Astrocyte (in vitro differentiated cells and primary cell): ENCODE data around the gene CNGB1. TPM values are rescaled to one million over a fixed set of nuclear protein-coding genes. Genes with fewer than 3 reads are reported as not detected.

Experiments used
- DNase-seq: peaks from one replicate; pipeline ENCODE4 v3.0.0-alpha.2; 2010; ENCODE audit warnings: low read depth
- FAIRE-seq: peaks from 2 replicates; lab custom pipeline; 2011; peaks lifted over from hg19 to GRCh38; lab: Jason Lieb, UNC
- H2AFZ ChIP-seq: 2 replicates; pipeline ENCODE4 v1.6.0; 2012; ENCODE audit warnings: low read depth, low read length, inconsistent platforms
- H3K27ac ChIP-seq: 2 replicates; pipeline ENCODE4 v1.5.1; 2011; ENCODE audit warnings: low read depth, low read length, inconsistent platforms
- H3K27me3 ChIP-seq: 2 replicates; pipeline ENCODE4 v1.6.0; 2011; ENCODE audit warnings: low read length, inconsistent platforms; ENCODE audit not compliant: insufficient read depth
- H3K36me3 ChIP-seq: 2 replicates; pipeline ENCODE4 v1.5.1; 2011; ENCODE audit warnings: low read length, inconsistent platforms; ENCODE audit not compliant: insufficient read depth
- H3K4me1 ChIP-seq: 2 replicates; pipeline ENCODE4 v1.5.1; 2011; ENCODE audit warnings: low read length, inconsistent platforms; ENCODE audit not compliant: insufficient read depth
- H3K4me2 ChIP-seq: 2 replicates; pipeline ENCODE4 v1.6.0; 2012; ENCODE audit warnings: low read length, inconsistent platforms
- H3K4me3 ChIP-seq: 2 replicates; pipeline ENCODE4 v1.5.1; 2011; ENCODE audit warnings: low read depth, mild to moderate bottlenecking, low read length, inconsistent platforms; ENCODE audit not compliant: insufficient read depth
- H3K79me2 ChIP-seq: 2 replicates; pipeline ENCODE4 v1.6.0; 2012; ENCODE audit warnings: mild to moderate bottlenecking, low read length, inconsistent platforms; ENCODE audit not compliant: insufficient read depth
- H3K9ac ChIP-seq: 2 replicates; pipeline ENCODE4 v1.6.0; 2012; ENCODE audit warnings: mild to moderate bottlenecking, low read length, inconsistent platforms
- H3K9me3 ChIP-seq: 2 replicates; pipeline ENCODE4 v1.5.1; 2012; ENCODE audit warnings: low read depth, mild to moderate bottlenecking, low read length, inconsistent platforms; ENCODE audit not compliant: insufficient read depth
- H4K20me1 ChIP-seq: 2 replicates; pipeline ENCODE4 v1.6.0; 2012; ENCODE audit warnings: low read length, inconsistent platforms; ENCODE audit not compliant: insufficient read depth
- H3K27ac Mint-ChIP-seq: one replicate; pipeline ENCODE4 v1.8.0; 2021; ENCODE audit warnings: mild to moderate bottlenecking, mixed read lengths; ENCODE audit not compliant: unreplicated experiment
- H3K27me3 Mint-ChIP-seq: one replicate; pipeline ENCODE4 v1.8.0; 2021; ENCODE audit warnings: low read depth, mixed read lengths; ENCODE audit not compliant: unreplicated experiment
- H3K36me3 Mint-ChIP-seq: one replicate; pipeline ENCODE4 v1.8.0; 2021; ENCODE audit warnings: low read depth, mixed read lengths; ENCODE audit not compliant: unreplicated experiment
- H3K4me1 Mint-ChIP-seq: one replicate; pipeline ENCODE4 v1.8.0; 2021; ENCODE audit warnings: low read depth, mixed read lengths; ENCODE audit not compliant: unreplicated experiment
- H3K4me3 Mint-ChIP-seq: one replicate; pipeline ENCODE4 v1.8.0; 2021; ENCODE audit warnings: mild to moderate bottlenecking, moderate library complexity, mixed read lengths; ENCODE audit not compliant: unreplicated experiment
- H3K9me3 Mint-ChIP-seq: one replicate; pipeline ENCODE4 v1.8.0; 2021; ENCODE audit warnings: mild to moderate bottlenecking, mixed read lengths; ENCODE audit not compliant: unreplicated experiment
- EZH2 ChIP-seq: IDR thresholded peaks from 2 replicates; pipeline ENCODE4 v1.6.1; 2012; ENCODE audit warnings: mild to moderate bottlenecking, low read length, inconsistent platforms; ENCODE audit not compliant: insufficient read depth
- total RNA-seq: library from RNA; stranded (reverse); gene quantifications from 2 replicates; pipeline ENCODE4 v1.2.1, GENCODE V29; 2021
- TF ChIP-seq, protein P1 (sequence below): IDR thresholded peaks from 2 replicates; pipeline ENCODE4 v1.5.1; 2011; ENCODE audit warnings: low read depth, mild to moderate bottlenecking, inconsistent platforms, low read length, moderate library complexity; ENCODE audit not compliant: insufficient read depth

Gene CNGB1
- total RNA-seq, 1 donor from 2014 or later: not detected

DNA sequence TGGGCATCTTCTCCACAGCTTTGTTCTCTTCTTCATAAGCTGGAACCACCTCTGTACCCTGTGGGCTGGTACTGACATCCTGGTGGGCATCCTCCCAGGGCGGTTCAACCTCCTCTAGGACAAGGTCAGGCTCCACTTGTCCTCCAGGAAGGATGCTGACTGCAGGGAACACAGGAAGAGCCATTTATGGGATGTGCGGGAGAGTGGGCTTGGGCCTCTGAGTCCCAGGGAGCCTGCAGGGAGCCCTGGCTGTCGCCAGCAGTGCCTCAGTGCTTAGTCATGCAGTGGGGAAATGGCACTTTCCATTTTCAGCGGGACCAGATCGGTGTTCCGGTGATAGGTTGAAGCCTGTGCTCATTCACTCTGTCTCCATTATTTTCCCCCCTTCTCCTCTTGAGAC is 20.5 kb downstream of the CNGB1 start:
- H3K79me2 ChIP-seq: no peaks in the 10 kb centered on the region
- no peak overlapping the region for H2AFZ ChIP-seq
- H3K4me1 ChIP-seq: no peaks in the 10 kb centered on the region
- no peaks in the 10 kb centered on the region for H3K36me3 ChIP-seq
- no peak overlapping the region for H3K4me2 ChIP-seq
- Mint-ChIP-seq H3K36me3 (no peaks in the 10 kb centered on the region), H3K4me1 (no peaks in the 10 kb centered on the region), H3K27me3 (peaks cover 28% of the 10 kb centered on the region), H3K9me3 (no peaks in the 10 kb centered on the region), H3K27ac (no peak overlapping the region), H3K4me3 (no peak overlapping the region)
- H3K9ac ChIP-seq: no peak overlapping the region
- FAIRE-seq (no peak), DNase-seq (no peak)
- TF ChIP-seq EZH2: no peak
- TF ChIP-seq, protein P1, sequence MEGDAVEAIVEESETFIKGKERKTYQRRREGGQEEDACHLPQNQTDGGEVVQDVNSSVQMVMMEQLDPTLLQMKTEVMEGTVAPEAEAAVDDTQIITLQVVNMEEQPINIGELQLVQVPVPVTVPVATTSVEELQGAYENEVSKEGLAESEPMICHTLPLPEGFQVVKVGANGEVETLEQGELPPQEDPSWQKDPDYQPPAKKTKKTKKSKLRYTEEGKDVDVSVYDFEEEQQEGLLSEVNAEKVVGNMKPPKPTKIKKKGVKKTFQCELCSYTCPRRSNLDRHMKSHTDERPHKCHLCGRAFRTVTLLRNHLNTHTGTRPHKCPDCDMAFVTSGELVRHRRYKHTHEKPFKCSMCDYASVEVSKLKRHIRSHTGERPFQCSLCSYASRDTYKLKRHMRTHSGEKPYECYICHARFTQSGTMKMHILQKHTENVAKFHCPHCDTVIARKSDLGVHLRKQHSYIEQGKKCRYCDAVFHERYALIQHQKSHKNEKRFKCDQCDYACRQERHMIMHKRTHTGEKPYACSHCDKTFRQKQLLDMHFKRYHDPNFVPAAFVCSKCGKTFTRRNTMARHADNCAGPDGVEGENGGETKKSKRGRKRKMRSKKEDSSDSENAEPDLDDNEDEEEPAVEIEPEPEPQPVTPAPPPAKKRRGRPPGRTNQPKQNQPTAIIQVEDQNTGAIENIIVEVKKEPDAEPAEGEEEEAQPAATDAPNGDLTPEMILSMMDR: no peak
- H3K27me3 ChIP-seq: peaks cover 17% of the 10 kb centered on the region
- no peak overlapping the region for H3K4me3 ChIP-seq
- H4K20me1 ChIP-seq: no peaks in the 10 kb centered on the region
- H3K27ac ChIP-seq: no peak overlapping the region
- no peaks in the 10 kb centered on the region for H3K9me3 ChIP-seq

DNA sequence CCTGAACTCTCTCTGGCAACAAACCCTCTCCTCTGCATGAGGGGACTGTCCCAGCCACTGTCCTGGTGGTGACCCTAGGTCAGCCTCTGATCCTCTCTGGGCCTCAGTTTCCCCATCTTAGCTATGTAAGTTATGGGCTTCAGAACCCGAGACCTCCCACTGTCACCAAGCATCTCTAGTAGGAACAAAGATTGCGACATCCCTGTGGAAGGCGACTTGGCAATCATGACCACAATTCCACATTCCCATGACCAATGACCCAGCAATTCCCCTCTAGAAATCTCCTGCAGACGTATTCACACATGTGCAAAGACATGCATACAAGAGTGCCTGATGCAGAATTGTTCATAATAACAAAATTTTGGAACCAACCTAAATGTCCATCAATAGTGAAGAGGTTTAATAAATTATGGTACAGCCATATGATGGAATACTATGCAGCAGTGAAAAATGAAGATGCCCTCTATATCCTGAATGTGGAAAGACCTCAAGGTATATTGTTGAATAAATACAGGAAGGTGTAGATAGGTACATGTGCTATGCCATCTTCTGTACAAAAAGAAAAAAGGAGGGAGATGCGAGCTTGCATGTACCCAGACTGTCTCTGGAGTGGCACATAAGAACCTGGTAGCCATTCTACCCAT is 21.2 kb downstream of the CNGB1 start:
- no peaks in the 10 kb centered on the region for H3K4me1 Mint-ChIP-seq
- peaks cover 24% of the 10 kb centered on the region for H3K27me3 Mint-ChIP-seq
- no peaks in the 10 kb centered on the region for H3K9me3 Mint-ChIP-seq
- Histone ChIP-seq H3K27me3 (peaks cover 17% of the 10 kb centered on the region), H3K4me1 (no peaks in the 10 kb centered on the region), H2AFZ (no peak overlapping the region), H3K4me2 (no peak overlapping the region), H3K9ac (no peak overlapping the region), H3K27ac (no peak overlapping the region), H3K79me2 (no peaks in the 10 kb centered on the region), H4K20me1 (no peaks in the 10 kb centered on the region), H3K36me3 (no peaks in the 10 kb centered on the region), H3K4me3 (no peak overlapping the region), H3K9me3 (no peaks in the 10 kb centered on the region)
- FAIRE-seq (no peak), DNase-seq (no peak)
- no peaks in the 10 kb centered on the region for H3K36me3 Mint-ChIP-seq
- H3K4me3 Mint-ChIP-seq: no peak overlapping the region
- TF ChIP-seq EZH2: no peak
- TF ChIP-seq, protein P1: no peak
- no peak overlapping the region for H3K27ac Mint-ChIP-seq

DNA sequence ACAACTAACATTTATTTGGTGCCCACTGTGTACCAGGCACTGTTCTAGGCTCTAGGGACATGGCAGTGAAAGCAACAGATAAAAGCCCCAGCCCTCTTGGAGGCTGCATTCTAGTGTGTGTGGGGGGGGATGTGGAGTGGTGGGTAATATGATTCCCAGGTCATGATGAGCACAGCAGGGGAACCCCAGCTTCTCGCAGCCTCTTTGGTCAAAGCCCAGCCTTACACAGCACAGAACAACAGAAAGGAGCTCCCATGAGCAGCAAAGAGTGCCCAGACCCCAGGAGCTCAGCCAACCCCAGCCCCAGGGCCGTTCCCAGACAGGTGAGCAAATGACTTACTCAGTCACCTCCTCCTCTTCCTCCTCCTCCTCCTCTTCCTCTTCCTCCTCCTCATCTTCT is 21.9 kb downstream of the CNGB1 start:
- TF ChIP-seq, protein P1: no peak
- no peak for TF ChIP-seq EZH2

More for the DNA sequence above, 21.9 kb downstream of the CNGB1 start:
- FAIRE-seq (no peak), DNase-seq (no peak)
- Mint-ChIP-seq H3K27me3 (peaks cover 18% of the 10 kb centered on the region), H3K4me1 (no peaks in the 10 kb centered on the region), H3K9me3 (no peaks in the 10 kb centered on the region), H3K4me3 (no peak overlapping the region), H3K36me3 (no peaks in the 10 kb centered on the region), H3K27ac (no peak overlapping the region)
- H3K27me3 ChIP-seq: peaks cover 17% of the 10 kb centered on the region
- no peak overlapping the region for H3K27ac ChIP-seq
- no peak overlapping the region for H3K4me2 ChIP-seq
- no peaks in the 10 kb centered on the region for H3K4me1 ChIP-seq
- no peak overlapping the region for H3K4me3 ChIP-seq
- no peak overlapping the region for H3K9ac ChIP-seq
- no peaks in the 10 kb centered on the region for H4K20me1 ChIP-seq
- H3K9me3 ChIP-seq: no peaks in the 10 kb centered on the region
- H2AFZ ChIP-seq: no peak overlapping the region
- no peaks in the 10 kb centered on the region for H3K36me3 ChIP-seq
- no peaks in the 10 kb centered on the region for H3K79me2 ChIP-seq
